GM19455 (cell line): ENCODE measurements around the gene STARD3NL.
"Not testable (repeated sequence)": the region's sequence is repeated elsewhere in the genome, so short reads cannot be mapped to it uniquely, and the experiment has no call there.

Source experiments
- ATAC-seq: cut with Tn5 transposase; IDR thresholded peaks from one replicate; pipeline ENCODE4 v1.9.1; 2021; ENCODE audit not compliant: unreplicated experiment

Gene STARD3NL

DNA sequence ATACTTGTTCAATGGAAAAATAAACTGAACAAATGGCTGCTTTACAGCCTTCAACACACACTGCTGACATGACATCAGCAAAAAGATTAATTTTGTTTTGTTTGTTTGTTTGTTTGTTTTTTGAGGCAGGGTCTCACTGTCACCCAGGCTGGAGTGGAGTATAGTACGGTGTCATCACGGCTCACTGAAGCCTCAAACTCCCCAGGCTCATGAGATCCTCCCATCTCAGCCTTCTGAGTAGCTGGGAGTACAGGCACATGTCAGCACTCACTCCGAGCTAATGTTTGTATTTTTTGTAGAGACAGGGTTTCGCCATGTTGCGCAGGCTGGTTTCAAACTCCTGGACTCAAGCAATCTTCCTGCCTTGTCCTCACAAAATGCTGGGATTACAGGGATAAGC lies 84.5 kb downstream of the STARD3NL start:
- ATAC-seq = no peak

DNA sequence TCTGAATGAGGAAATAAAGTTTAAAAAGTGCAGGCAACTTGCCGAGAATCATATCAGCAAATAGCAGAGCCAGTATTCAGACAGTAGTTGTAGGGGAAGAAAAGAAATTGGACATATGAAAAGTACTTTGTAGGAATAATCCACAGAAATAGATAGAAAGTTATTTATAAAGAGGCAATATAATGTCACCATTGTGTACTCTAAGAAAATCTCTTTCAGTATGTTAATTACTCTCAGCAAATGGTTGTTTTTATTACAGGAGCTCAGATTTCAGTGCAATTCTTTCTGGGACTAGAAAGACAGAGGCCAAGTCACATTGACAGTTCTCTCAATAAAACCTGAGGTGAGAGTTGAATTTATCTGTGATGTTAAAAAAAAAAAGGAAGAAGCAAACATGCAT lies 85.2 kb downstream of the STARD3NL start:
- not testable (repeated sequence) for ATAC-seq

DNA sequence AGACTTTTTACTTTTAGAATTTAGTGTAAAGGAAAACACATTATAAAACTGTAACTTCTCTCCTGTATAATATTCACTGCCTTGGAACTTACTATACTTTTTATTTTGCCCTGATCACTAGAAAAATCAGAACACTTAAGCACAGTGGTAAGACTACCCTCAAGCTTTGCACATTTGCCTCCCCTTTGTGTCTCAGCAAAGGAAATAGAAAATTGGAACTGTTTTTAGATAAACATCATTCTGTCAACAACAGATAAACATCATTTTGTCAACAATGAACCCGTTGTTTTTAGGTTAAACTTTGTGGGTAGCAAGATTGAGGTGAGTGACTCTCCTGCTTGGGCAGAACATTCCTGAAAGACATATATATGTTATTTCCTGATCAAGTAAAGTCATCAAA lies 86.6 kb downstream of the STARD3NL start:
- not testable (repeated sequence) for ATAC-seq

DNA sequence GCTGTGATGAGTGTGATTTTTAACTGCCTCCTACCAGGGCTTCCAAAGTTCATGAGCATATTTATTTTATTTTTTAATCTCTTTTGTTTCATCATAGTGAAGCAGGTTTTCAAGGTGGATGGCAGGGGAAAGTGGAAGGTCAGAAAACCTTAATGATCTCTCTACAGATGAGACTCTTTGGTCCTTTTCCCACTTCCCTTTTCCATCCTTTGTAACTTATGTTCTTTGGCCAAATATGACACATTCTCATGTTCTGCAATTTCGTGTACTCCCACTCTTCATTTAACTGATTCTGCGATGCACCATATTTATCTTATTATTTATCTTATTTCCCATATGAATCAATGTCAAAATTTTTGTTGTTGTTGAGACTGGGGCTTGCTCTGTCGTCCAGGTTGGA lies 87.9 kb downstream of the STARD3NL start:
- ATAC-seq = not testable (repeated sequence)

DNA sequence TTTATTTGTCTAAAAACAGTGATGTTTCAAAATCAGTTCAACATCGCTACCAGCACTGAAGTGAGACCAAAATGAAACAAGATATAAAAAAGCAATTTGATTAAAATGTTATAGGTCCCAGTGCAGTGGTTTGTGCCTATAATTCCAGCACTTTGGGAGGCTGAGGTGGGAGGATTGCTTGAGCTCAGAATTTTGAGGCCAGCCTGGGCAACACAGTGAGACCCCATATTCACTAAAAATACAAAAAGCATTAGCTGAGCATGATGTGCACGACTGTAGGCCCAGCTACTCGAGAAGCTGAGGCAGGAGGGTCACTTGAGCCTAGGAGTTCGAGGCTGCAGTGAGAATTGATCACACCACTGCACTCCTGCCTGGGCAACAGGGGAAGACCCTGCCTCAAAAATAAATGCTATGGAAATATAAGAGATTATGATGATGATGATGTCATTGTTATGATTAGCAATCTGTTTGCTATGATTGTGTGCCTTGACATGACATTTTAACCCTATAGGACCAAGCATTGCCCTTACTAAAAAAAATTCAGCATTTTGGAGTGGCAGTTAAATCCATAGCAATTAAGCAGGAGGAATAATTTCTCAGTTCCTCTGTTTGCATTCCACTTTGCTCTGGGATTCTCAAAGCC lies 91.8 kb downstream of the STARD3NL start:
- not testable (repeated sequence) for ATAC-seq

DNA sequence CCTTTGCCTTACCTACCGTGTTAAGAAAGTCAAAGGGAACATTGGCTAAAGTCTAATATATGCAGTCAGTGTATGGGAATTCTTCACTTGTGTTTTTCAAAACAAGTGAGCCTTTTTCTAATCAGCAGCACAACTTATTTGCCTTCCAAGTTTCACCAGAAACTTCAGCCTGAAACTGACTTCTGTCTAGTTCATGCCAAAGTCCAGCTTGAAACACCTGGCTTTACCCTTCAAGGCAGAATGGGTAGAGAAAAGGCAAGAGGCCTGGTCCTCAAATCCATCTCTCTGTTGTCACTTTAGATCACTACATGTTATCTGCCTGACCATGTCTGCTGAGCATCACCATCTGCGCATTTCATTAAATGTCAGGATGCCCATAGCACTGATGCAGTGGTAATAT lies 92.4 kb downstream of the STARD3NL start:
- not testable (repeated sequence) for ATAC-seq

DNA sequence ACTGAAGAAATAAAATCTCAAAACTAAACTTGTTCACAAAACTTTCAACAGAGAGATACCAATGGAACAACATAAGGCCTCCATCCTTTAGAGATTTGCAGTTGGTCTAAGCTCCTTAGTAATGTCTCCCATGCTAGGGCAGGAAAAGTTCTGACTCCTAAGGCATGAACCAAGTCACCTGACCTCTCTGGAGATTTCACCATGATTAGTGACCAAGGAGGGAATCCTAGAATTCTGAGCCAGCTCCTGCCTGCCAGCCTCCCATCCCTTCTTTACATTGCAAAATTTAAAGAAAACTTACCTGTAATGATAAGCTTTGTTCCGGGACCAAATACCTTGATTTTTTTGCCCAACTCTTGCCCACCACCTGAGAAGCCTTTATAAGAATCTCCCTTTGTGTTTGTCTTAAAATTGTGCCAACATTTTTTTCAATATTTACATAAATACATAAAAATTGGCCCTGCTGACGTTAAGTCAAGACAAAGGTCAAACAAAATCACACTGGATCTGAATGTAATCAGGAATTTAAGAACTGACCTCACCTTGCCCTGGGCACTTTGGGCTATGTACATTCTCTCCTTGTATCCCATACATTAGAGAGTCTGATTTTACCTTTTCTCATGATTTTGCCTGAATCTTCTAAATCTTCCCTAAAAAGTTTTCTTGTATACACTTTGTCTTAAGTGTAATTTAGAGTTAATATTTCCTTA lies 95.4 kb downstream of the STARD3NL start, which contains the start of gene TARP:
Gene TARP (minus strand): TSS at position 351 of the 710 bp plus-strand sequence.
- ATAC-seq = no peak

DNA sequence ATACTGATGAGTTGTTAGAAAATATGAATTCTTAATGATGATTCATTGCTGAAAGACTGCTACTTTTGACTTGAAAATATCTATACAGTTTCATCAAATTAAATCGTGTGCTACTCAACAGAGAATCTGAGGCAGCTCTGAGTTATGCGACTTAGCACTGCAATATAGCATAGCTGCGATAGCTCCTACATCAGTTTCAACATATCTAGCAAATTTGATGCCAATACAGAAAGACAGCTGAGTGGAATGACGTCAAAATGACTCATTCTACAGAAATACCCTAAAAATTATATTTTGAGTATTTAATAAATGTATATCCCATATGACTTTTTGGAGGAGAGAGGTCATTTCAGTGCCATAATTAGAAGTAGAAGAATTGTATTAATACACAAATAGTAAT lies 96.4 kb downstream of the STARD3NL start:
- ATAC-seq = no peak

DNA sequence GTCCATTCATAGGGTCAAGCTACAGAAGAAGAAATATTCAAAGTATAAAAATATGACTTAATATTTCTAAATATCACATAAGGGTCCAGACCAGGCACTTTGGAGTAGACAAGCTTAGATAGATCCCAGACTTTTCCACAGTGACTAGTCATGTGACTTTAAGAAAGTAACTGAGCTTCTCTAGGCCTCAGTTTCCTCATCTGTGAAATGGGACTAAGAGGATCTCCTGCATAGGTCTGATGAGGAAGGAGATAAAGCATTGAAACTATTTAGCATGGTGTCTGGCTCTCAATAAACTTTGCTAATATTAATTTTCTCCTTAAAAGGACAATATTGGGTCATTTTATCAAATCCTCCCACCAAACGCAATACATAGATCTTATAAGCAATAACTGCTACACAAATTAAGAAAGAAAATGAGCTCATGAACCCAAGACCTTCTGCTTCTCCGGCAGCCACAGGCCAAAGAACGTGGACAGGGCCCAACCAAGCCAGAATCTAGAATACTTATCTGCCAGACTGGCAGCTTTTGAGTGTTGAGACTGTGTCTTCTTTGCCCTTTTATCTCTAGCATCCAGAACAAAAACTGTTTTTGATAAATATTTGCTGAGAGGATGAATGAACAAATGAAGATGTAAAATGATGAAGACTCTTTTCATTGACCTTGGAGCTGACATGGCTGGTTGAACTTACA lies 97.0 kb downstream of the STARD3NL start:
- ATAC-seq = no peak

DNA sequence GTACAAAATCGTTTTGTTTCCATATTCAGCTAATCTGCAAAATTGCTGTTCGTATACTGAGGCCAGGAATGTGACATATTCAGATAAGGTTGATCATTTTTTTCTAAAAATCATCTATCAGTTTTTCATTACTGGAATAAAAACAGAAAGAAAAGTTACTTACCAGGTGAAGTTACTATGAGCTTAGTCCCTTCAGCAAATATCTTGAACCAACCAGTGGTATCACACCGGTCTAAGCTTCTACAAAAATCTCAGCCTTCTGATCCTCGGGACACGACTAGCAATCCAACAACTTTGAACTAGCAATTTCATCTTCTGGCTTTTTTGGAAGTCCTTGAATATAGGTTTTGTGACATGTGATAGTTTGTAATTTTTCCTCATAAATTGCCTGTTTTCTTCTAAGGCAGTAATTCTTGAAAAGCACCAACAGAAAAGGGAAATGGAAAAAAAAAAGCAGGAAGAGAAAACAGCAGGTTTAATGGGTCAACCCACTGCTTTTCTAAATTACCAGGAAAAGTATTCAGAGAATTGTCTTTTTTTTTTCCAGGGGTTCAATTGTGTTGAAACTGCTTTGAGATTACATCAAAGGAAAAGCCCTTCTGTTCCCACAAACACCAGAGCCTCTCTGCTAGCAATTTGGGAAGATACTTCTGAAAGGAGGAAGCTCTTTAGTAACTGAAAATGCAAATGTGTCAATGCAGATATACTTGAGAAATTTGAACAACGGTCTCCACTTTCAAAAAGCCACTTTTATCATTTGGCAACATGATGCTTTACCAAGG lies 98.2 kb downstream of the STARD3NL start:
- ATAC-seq = no peak

DNA sequence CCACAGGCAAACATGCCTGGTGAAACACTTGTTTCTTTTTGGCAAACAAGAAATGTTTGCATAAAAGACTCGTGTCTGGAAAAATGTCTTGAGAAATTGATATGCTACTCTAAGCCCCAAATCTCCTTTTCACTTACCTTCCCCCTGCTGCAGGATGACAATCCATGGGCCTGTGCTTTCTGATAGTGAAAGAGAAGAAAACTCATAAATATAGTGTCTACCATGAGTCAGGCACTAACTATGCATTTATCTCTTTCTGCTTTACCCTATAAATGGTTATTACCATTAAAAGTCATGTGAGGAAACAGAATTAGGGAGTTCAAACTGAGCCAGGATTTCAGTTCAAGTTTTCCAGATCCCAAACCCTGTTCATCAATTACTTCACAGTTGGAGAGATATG lies 102.0 kb downstream of the STARD3NL start:
- ATAC-seq = no peak
